Caco-2 (cell line): Measurements from ENCODE around the gene RACGAP1. TPM values are rescaled to one million over a fixed set of nuclear protein-coding genes. Genes with fewer than 3 reads are reported as not detected.
"Not testable (repeated sequence)": the region's sequence is repeated elsewhere in the genome, so short reads cannot be mapped to it uniquely, and the experiment has no call there.

ENCODE experiments used
- BruUV-seq: library from RNA; stranded (reverse); fragments of 400-500 nt; replicated peaks from 2 replicates; lab custom pipeline; 2021; lab: Mats Ljungman, UMichigan
- CTCF ChIA-PET: fragments of 300-600 bp; sonication (Branson Sonifier 250); formaldehyde crosslinking; loops from one replicate; lab custom pipeline; 2022; ENCODE audit warnings: antibody characterized with exemption; lab: Charles Lee
- POLR2A ChIA-PET: fragments of 300-600 bp; sonication (Branson Sonifier 250); formaldehyde crosslinking; loops from one replicate; lab custom pipeline; 2022; ENCODE audit warnings: antibody characterized with exemption; lab: Charles Lee
- DNase-seq, 2 experiments: peaks; one replicate each; pipeline versions ENCODE4 v3.0.0 to v3.0.0-alpha.2; 2020 to 2022
- H3K27me3 ChIP-seq: replicated peaks from 2 replicates; pipeline ENCODE4 v1.6.0; 2011; ENCODE audit warnings: low read length; ENCODE audit not compliant: control insufficient read depth, insufficient read depth
- H3K36me3 ChIP-seq: 2 replicates; pipeline ENCODE4 v1.5.1; 2011; ENCODE audit warnings: low read length; ENCODE audit not compliant: control insufficient read depth, insufficient read depth
- H3K4me1 ChIP-seq: fragments of 250-450 bp; sonication (Bioruptor Pico); 2 replicates; pipeline ENCODE4 v1.5.1; 2020; ENCODE audit warnings: mild to moderate bottlenecking
- H3K4me3 ChIP-seq: 2 replicates; pipeline ENCODE4 v1.5.1; 2011; ENCODE audit warnings: low read depth, mild to moderate bottlenecking, control low read depth, low read length
- H3K9me3 ChIP-seq: fragments of 250-450 bp; sonication (Bioruptor Pico); 2 replicates; pipeline ENCODE4 v1.5.1; 2020; ENCODE audit warnings: mild to moderate bottlenecking, moderate library complexity
- H3K27ac Mint-ChIP-seq: one replicate; pipeline ENCODE4 v1.8.0; 2022; ENCODE audit warnings: mixed read lengths; ENCODE audit not compliant: unreplicated experiment
- H3K27me3 Mint-ChIP-seq: one replicate; pipeline ENCODE4 v1.8.0; 2022; ENCODE audit warnings: mixed read lengths; ENCODE audit not compliant: insufficient read depth, unreplicated experiment
- H3K36me3 Mint-ChIP-seq: one replicate; pipeline ENCODE4 v1.8.0; 2022; ENCODE audit warnings: mild to moderate bottlenecking, mixed read lengths; ENCODE audit not compliant: insufficient read depth, unreplicated experiment
- H3K4me1 Mint-ChIP-seq: one replicate; pipeline ENCODE4 v1.8.0; 2022; ENCODE audit warnings: low read depth, mixed read lengths; ENCODE audit not compliant: unreplicated experiment
- H3K4me3 Mint-ChIP-seq: one replicate; pipeline ENCODE4 v1.8.0; 2022; ENCODE audit warnings: mild to moderate bottlenecking, moderate library complexity, mixed read lengths; ENCODE audit not compliant: unreplicated experiment
- H3K9me3 Mint-ChIP-seq: one replicate; pipeline ENCODE4 v1.8.0; 2022; ENCODE audit warnings: mixed read lengths; ENCODE audit not compliant: unreplicated experiment
- CTCF ChIP-seq, 2 experiments: fragments of 200-600 bp in 1 of 2; IDR thresholded peaks; 1 replicate in 1 of 2; 2 replicates in 1 of 2; pipeline versions ENCODE4 v1.5.1 to v1.8.0; 2011 to 2022; ENCODE audit warnings: antibody characterized with exemption in 1 of 2, control low read depth in 1 of 2, inconsistent platforms in 1 of 2, low read depth in 1 of 2, low read length in 1 of 2, mild to moderate bottlenecking in 1 of 2, moderate library complexity in 1 of 2; ENCODE audit not compliant: insufficient read depth in 1 of 2, severe bottlenecking in 1 of 2, unreplicated experiment in 1 of 2
- intact Hi-C: fragments of 100-400 bp; cut with micrococcal nuclease; formaldehyde crosslinking; loops from one replicate; pipeline ENCODE4 v1.10.0; 2022; ENCODE audit not compliant: unreplicated experiment
- total RNA-seq: library from RNA; stranded (reverse); gene quantifications from 2 replicates; pipeline ENCODE4 v1.2.3, GENCODE V29; 2022

The RACGAP1 gene
- total RNA-seq, 1 experiment from 2014 or later, result 131 TPM

DNA sequence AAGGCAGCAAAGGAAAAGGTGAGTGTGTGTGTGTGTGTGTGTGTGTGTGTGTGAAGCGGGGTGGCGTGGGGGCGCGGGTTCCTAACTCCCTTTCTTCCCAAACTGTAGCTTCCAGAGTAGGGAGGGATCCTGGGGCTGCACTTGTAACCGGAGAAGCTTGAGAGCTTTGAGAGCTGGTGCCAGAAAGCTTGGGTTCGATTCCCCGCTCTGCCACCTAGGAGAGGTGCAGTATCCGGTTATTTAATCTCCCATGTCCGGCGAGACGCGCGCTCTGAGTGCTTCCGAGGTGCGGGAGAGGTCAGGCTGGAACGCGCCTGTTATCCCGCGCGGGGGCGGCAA is 7.2 kb upstream of the RACGAP1 start:
- BruUV-seq, result no TSS peak
- Mint-ChIP-seq H3K4me1 (peaks cover under 1% of the 10 kb centered on the region), H3K9me3 (no peaks in the 10 kb centered on the region), H3K27ac (no peak overlapping the region), H3K27me3 (no peaks in the 10 kb centered on the region), H3K36me3 (no peaks in the 10 kb centered on the region), H3K4me3 (no peak overlapping the region)
- TF ChIP-seq CTCF (IDR thresholded peaks at IDR 0.05; ENCODE audit: insufficient read depth in 1 of 2, low read depth in 1 of 2, low read length in 1 of 2, severe bottlenecking in 1 of 2, unreplicated experiment in 1 of 2), result no peak
- Histone ChIP-seq H3K27me3 (no peaks in the 10 kb centered on the region; the same call in 1 of the 2 replicates), H3K4me1 (no peaks in the 10 kb centered on the region), H3K4me3 (no peak overlapping the region), H3K9me3 (no peaks in the 10 kb centered on the region), H3K36me3 (no peaks in the 10 kb centered on the region)
- ChIA-PET CTCF (no interaction called here), POLR2A (no interaction called here)
- intact Hi-C loops, result no loop called here
- peak in 1 of 2 experiments; percentile 26 for DNase-seq

DNA sequence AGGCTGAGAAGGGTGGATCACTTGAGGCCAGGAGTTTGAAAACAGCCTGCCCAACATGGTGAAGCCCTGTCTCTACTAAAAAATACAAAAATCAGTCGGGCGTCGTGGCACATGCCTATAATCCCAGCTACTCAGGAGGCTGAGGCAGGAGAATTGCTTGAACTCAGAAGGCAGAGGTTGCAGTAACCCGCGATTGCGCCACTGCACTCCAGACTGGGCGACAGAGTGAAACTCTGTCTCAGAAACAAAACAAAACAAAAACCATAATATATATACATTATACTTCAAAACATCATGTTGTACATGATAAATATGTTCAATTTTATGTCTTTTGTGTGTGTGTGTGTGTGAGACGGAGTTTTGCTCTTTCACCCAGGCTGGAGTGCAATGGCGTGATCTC is 5.2 kb upstream of the RACGAP1 start:
- intact Hi-C loops, CTCF ChIA-PET, H3K36me3 Mint-ChIP-seq, H3K27me3 ChIP-seq, H3K9me3 ChIP-seq, POLR2A ChIA-PET, H3K4me3 Mint-ChIP-seq, BruUV-seq, H3K36me3 ChIP-seq, H3K4me1 ChIP-seq, H3K27me3 Mint-ChIP-seq, H3K9me3 Mint-ChIP-seq, H3K27ac Mint-ChIP-seq, H3K4me3 ChIP-seq: not testable (repeated sequence)
- DNase-seq, result peak in 1 of 2 experiments; percentile 10
- H3K4me1 Mint-ChIP-seq, result peaks cover 14% of the 10 kb centered on the region

DNA sequence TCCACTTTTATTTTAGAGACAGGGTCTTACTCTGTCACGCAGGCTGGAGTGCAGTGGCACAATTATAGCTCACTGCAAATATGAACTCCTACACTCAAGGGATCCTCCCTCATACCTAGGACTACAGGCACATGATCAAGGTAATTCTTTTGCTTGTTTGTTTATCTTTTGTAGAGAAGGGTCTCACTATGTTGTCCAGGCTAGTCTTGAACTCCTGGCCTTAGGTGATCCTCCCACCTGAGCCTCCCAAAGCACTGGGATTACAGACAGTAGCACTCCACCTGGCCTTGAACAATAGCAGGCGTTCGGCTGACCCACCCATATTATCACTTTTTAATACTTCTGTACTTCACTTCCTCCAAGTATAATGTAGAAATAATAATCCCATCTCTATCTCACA is 1.4 kb upstream of the RACGAP1 start:
- ChIA-PET POLR2A (no interaction called here), CTCF (interaction anchor here (0.7 kb wide), 1 partner anchor 13 kb away, joined by 3 read pairs; no protein-coding TSS in a partner anchor)
- no TSS peak for BruUV-seq
- intact Hi-C loops, result no loop called here
- no peak for TF ChIP-seq CTCF (IDR thresholded peaks at IDR 0.05; ENCODE audit: insufficient read depth in 1 of 2, low read depth in 1 of 2, low read length in 1 of 2, severe bottlenecking in 1 of 2, unreplicated experiment in 1 of 2)
- no peaks in the 10 kb centered on the region for H3K27me3 Mint-ChIP-seq
- Histone ChIP-seq H3K36me3 (no peaks in the 10 kb centered on the region), H3K4me3 (no peak overlapping the region), H3K27me3 (no peaks in the 10 kb centered on the region; the same call in 1 of the 2 replicates), H3K4me1 (peaks cover 4% of the 10 kb centered on the region), H3K9me3 (no peaks in the 10 kb centered on the region)
- H3K27ac Mint-ChIP-seq, result no peak overlapping the region
- no peaks in the 10 kb centered on the region for H3K9me3 Mint-ChIP-seq
- H3K4me3 Mint-ChIP-seq, result no peak overlapping the region
- peaks cover 21% of the 10 kb centered on the region for H3K4me1 Mint-ChIP-seq
- DNase-seq, result no peak
- peaks cover 17% of the 10 kb centered on the region for H3K36me3 Mint-ChIP-seq
